GM12878 (cell line): Measurements from ENCODE around the gene CD48. TPM values are rescaled to one million over a fixed set of nuclear protein-coding genes. Genes with fewer than 3 reads are reported as not detected.

ENCODE experiments used
- ASH2L ChIP-seq: fragments of 300-600, 200-600 bp; sonication (generic); IDR thresholded peaks from 2 replicates; pipeline ENCODE4 v1.6.1; 2017; ENCODE audit warnings: low read depth, mild to moderate bottlenecking, borderline replicate concordance
- BACH1 ChIP-seq: fragments of 450-650 bp; IDR thresholded peaks from 2 replicates; pipeline ENCODE4 v1.6.1; 2017; ENCODE audit warnings: mild to moderate bottlenecking, borderline replicate concordance
- BMI1 ChIP-seq: fragments of 450-650 bp; IDR thresholded peaks from 2 replicates; pipeline ENCODE4 v1.6.1; 2016; ENCODE audit warnings: mild to moderate bottlenecking, moderate library complexity, borderline replicate concordance
- CREB1 ChIP-seq: IDR thresholded peaks from 2 replicates; pipeline ENCODE4 v1.6.1; 2012; ENCODE audit warnings: low read depth, mild to moderate bottlenecking, inconsistent platforms
- E2F4 ChIP-seq: IDR thresholded peaks from 2 replicates; pipeline ENCODE4 v1.6.1; 2012; ENCODE audit warnings: low read depth, low read length, improper control_type of control experiment
- ESRRA ChIP-seq: IDR thresholded peaks from 2 replicates; pipeline ENCODE4 v1.6.1; 2012; ENCODE audit warnings: mild to moderate bottlenecking, low read length, improper control_type of control experiment
- EZH2 ChIP-seq: IDR thresholded peaks from 2 replicates; pipeline ENCODE4 v1.6.1; 2012; ENCODE audit warnings: low read depth, mild to moderate bottlenecking, control low read depth, inconsistent platforms, low read length, borderline replicate concordance; ENCODE audit not compliant: control insufficient read depth
- HCFC1 ChIP-seq: fragments of 150-350 bp; IDR thresholded peaks from 2 replicates; pipeline ENCODE4 v1.6.1; 2014; ENCODE audit warnings: low read length
- IKZF2 ChIP-seq, 2 experiments: fragments of 450-650 bp; IDR thresholded peaks; 2 replicates each; pipeline ENCODE4 v1.6.1; 2017; ENCODE audit warnings: mild to moderate bottlenecking in 2 of 2, moderate library complexity in 2 of 2
- JUNB ChIP-seq: IDR thresholded peaks from 2 replicates; pipeline ENCODE4 v1.6.1; 2016; ENCODE audit warnings: antibody characterized with exemption, mild to moderate bottlenecking
- MEF2B ChIP-seq: fragments of 450-650 bp; IDR thresholded peaks from 2 replicates; pipeline ENCODE4 v1.6.1; 2018; ENCODE audit warnings: mild to moderate bottlenecking, moderate library complexity; ENCODE audit not compliant: partially characterized antibody, poor library complexity, severe bottlenecking
- NBN ChIP-seq: fragments of 450-650 bp; IDR thresholded peaks from 2 replicates; pipeline ENCODE4 v1.6.1; 2016
- NFIC ChIP-seq: IDR thresholded peaks from 2 replicates; pipeline ENCODE4 v1.6.1; 2012; ENCODE audit warnings: low read depth, mild to moderate bottlenecking, inconsistent platforms, low read length, moderate library complexity
- NFYB ChIP-seq: IDR thresholded peaks from 2 replicates; pipeline ENCODE4 v1.6.1; 2011; ENCODE audit warnings: low read depth, mild to moderate bottlenecking, low read length, improper control_type of control experiment, moderate library complexity; ENCODE audit not compliant: insufficient read depth
- PAX8 ChIP-seq: fragments of 450-650 bp; IDR thresholded peaks from 2 replicates; pipeline ENCODE4 v1.6.1; 2017; ENCODE audit warnings: mild to moderate bottlenecking, moderate library complexity
- PKNOX1 ChIP-seq: fragments of 450-650 bp; IDR thresholded peaks from 2 replicates; pipeline ENCODE4 v1.6.1; 2016; ENCODE audit warnings: mild to moderate bottlenecking
- POU2F2 ChIP-seq: IDR thresholded peaks from 3 replicates; pipeline ENCODE4 v1.6.1; 2011; ENCODE audit warnings: low read depth, mild to moderate bottlenecking, low read length, borderline replicate concordance
- RUNX3 ChIP-seq: IDR thresholded peaks from 2 replicates; pipeline ENCODE4 v1.6.1; 2012; ENCODE audit warnings: low read length, inconsistent platforms
- TBL1XR1 ChIP-seq: IDR thresholded peaks from 2 replicates; pipeline ENCODE4 v1.6.1; 2012; ENCODE audit warnings: low read depth, low read length, improper control_type of control experiment
- USF1 ChIP-seq: IDR thresholded peaks from 2 replicates; pipeline ENCODE4 v1.6.1; 2011; ENCODE audit warnings: borderline replicate concordance, low read depth, mild to moderate bottlenecking, moderate library complexity, mixed read lengths, low read length; ENCODE audit not compliant: insufficient read depth; ENCODE audit errors: extremely low read length
- WRNIP1 ChIP-seq: IDR thresholded peaks from 2 replicates; pipeline ENCODE4 v1.6.1; 2011; ENCODE audit warnings: low read depth, low read length, improper control_type of control experiment, borderline replicate concordance
- ZBTB11 ChIP-seq: fragments of 450-650 bp; formaldehyde crosslinking; IDR thresholded peaks from 2 replicates; pipeline ENCODE4 v1.5.0; 2022; ENCODE audit warnings: mild to moderate bottlenecking, missing genetic modification characterization
- ZNF207 ChIP-seq: fragments of 450-650 bp; IDR thresholded peaks from 2 replicates; pipeline ENCODE4 v1.6.1; 2014; ENCODE audit warnings: antibody characterized with exemption, mild to moderate bottlenecking, borderline replicate concordance
- polyA plus RNA-seq, 11 experiments: library from polyadenylated mRNA; depleted of rRNA in 4 of 11; unstranded in 6 of 11; stranded (reverse) in 5 of 11; fragments of >200 nt; fragmentation: Nextera tagmentation in 4 of 11; fragmentation: Illumina TruSeq in 1 of 11; extraction: Ambion mirVana in 4 of 11; extraction: Trizol in 1 of 11; gene quantifications; 1 replicate in 1 of 11; 2 replicates in 10 of 11; pipeline versions ENCODE4 v1.2.1 to v1.2.3, GENCODE V29; 2011 to 2016; ENCODE audit warnings: inconsistent platforms in 2 of 11, missing spikeins in 2 of 11, low read depth in 1 of 11
- total RNA-seq, 4 experiments: library from RNA; depleted of rRNA in 3 of 4; stranded (reverse); fragments of >200 nt in 3 of 4; fragmentation: Illumina TruSeq in 1 of 4; extraction: Trizol in 1 of 4; gene quantifications; 2 replicates each; pipeline versions ENCODE4 v1.2.1 to v1.2.3, GENCODE V29; 2013 to 2021

CD48 gene
- total and polyA plus RNA-seq, 10 of the 15 experiments (the other 5 are each of a cell fraction or from before 2014, with no cell fraction given), result 302 to 1,315 (median 430) TPM

GRCh38 chr1:160645386-160646130 lies 66.1 kb downstream of the CD48 start (continued):
- TF ChIP-seq ZBTB11 (CRISPR knock-in tag) (no peak), POU2F2 (no peak), TBL1XR1 (no peak), EZH2 (no peak), ZNF207 (no peak), HCFC1 (no peak), PAX8 (no peak), WRNIP1 (peak; percentile 47; the same call in 1 of the 2 replicates), BACH1 (0 out of 2 replicates have a peak, but pooled peaks have one; percentile 36), USF1 (no peak), IKZF2 (IDR thresholded peaks at IDR 0.05) (peak; percentile 89 to 90), NFYB (no peak), RUNX3 (peak; percentile 63; the same call in 1 of the 2 replicates), E2F4 (no peak), NFIC (no peak), ASH2L (no peak), MEF2B (peak; percentile 35), BMI1 (no peak; the same call in 1 of the 2 replicates), PKNOX1 (no peak), JUNB (no peak), NBN (no peak; the same call in 1 of the 2 replicates), CREB1 (0 out of 2 replicates have a peak, but pooled peaks have one; percentile 4), ESRRA (no peak)
